Caco-2 (cell line): ENCODE results near the gene SPATS2L. TPM values are rescaled to one million over a fixed set of nuclear protein-coding genes. Genes with fewer than 3 reads are reported as not detected.

Experiments used
- BruUV-seq: library from RNA; stranded (reverse); fragments of 400-500 nt; replicated peaks from 2 replicates; lab custom pipeline; 2021; lab: Mats Ljungman, UMichigan
- CTCF ChIA-PET: fragments of 300-600 bp; sonication (Branson Sonifier 250); formaldehyde crosslinking; loops from one replicate; lab custom pipeline; 2022; ENCODE audit warnings: antibody characterized with exemption; lab: Charles Lee
- POLR2A ChIA-PET: fragments of 300-600 bp; sonication (Branson Sonifier 250); formaldehyde crosslinking; loops from one replicate; lab custom pipeline; 2022; ENCODE audit warnings: antibody characterized with exemption; lab: Charles Lee
- DNase-seq, 2 experiments: peaks; one replicate each; pipeline versions ENCODE4 v3.0.0 to v3.0.0-alpha.2; 2020 to 2022
- H3K27me3 ChIP-seq: replicated peaks from 2 replicates; pipeline ENCODE4 v1.6.0; 2011; ENCODE audit warnings: low read length; ENCODE audit not compliant: control insufficient read depth, insufficient read depth
- H3K36me3 ChIP-seq: 2 replicates; pipeline ENCODE4 v1.5.1; 2011; ENCODE audit warnings: low read length; ENCODE audit not compliant: control insufficient read depth, insufficient read depth
- H3K4me1 ChIP-seq: fragments of 250-450 bp; sonication (Bioruptor Pico); 2 replicates; pipeline ENCODE4 v1.5.1; 2020; ENCODE audit warnings: mild to moderate bottlenecking
- H3K4me3 ChIP-seq: 2 replicates; pipeline ENCODE4 v1.5.1; 2011; ENCODE audit warnings: low read depth, mild to moderate bottlenecking, control low read depth, low read length
- H3K9me3 ChIP-seq: fragments of 250-450 bp; sonication (Bioruptor Pico); 2 replicates; pipeline ENCODE4 v1.5.1; 2020; ENCODE audit warnings: mild to moderate bottlenecking, moderate library complexity
- H3K27ac Mint-ChIP-seq: one replicate; pipeline ENCODE4 v1.8.0; 2022; ENCODE audit warnings: mixed read lengths; ENCODE audit not compliant: unreplicated experiment
- H3K27me3 Mint-ChIP-seq: one replicate; pipeline ENCODE4 v1.8.0; 2022; ENCODE audit warnings: mixed read lengths; ENCODE audit not compliant: insufficient read depth, unreplicated experiment
- H3K36me3 Mint-ChIP-seq: one replicate; pipeline ENCODE4 v1.8.0; 2022; ENCODE audit warnings: mild to moderate bottlenecking, mixed read lengths; ENCODE audit not compliant: insufficient read depth, unreplicated experiment
- H3K4me1 Mint-ChIP-seq: one replicate; pipeline ENCODE4 v1.8.0; 2022; ENCODE audit warnings: low read depth, mixed read lengths; ENCODE audit not compliant: unreplicated experiment
- H3K4me3 Mint-ChIP-seq: one replicate; pipeline ENCODE4 v1.8.0; 2022; ENCODE audit warnings: mild to moderate bottlenecking, moderate library complexity, mixed read lengths; ENCODE audit not compliant: unreplicated experiment
- H3K9me3 Mint-ChIP-seq: one replicate; pipeline ENCODE4 v1.8.0; 2022; ENCODE audit warnings: mixed read lengths; ENCODE audit not compliant: unreplicated experiment
- CTCF ChIP-seq, 2 experiments: fragments of 200-600 bp in 1 of 2; IDR thresholded peaks; 1 replicate in 1 of 2; 2 replicates in 1 of 2; pipeline versions ENCODE4 v1.5.1 to v1.8.0; 2011 to 2022; ENCODE audit warnings: antibody characterized with exemption in 1 of 2, control low read depth in 1 of 2, inconsistent platforms in 1 of 2, low read depth in 1 of 2, low read length in 1 of 2, mild to moderate bottlenecking in 1 of 2, moderate library complexity in 1 of 2; ENCODE audit not compliant: insufficient read depth in 1 of 2, severe bottlenecking in 1 of 2, unreplicated experiment in 1 of 2
- intact Hi-C: fragments of 100-400 bp; cut with micrococcal nuclease; formaldehyde crosslinking; loops from one replicate; pipeline ENCODE4 v1.10.0; 2022; ENCODE audit not compliant: unreplicated experiment
- total RNA-seq: library from RNA; stranded (reverse); gene quantifications from 2 replicates; pipeline ENCODE4 v1.2.3, GENCODE V29; 2022

The SPATS2L gene
- total RNA-seq, 1 experiment from 2014 or later = 196 TPM

GRCh38 chr2:200378652-200379290, 72.3 kb downstream of the SPATS2L start:
- H3K4me1 Mint-ChIP-seq = peaks cover 84% of the 10 kb centered on the region
- H3K27ac Mint-ChIP-seq = peak overlapping the region; percentile 90
- CTCF ChIA-PET = no interaction called here

GRCh38 chr2:200379481-200380090, 73.1 kb downstream of the SPATS2L start:
- no peak for DNase-seq
- H3K36me3 Mint-ChIP-seq = peaks cover 64% of the 10 kb centered on the region
- Histone ChIP-seq H3K9me3 (no peaks in the 10 kb centered on the region), H3K27me3 (no peaks in the 10 kb centered on the region), H3K4me1 (peaks cover 74% of the 10 kb centered on the region), H3K4me3 (no peak overlapping the region), H3K36me3 (0 out of 2 replicates have a peak, but pooled peaks cover 2% of the 10 kb centered on the region)
- peaks cover 76% of the 10 kb centered on the region for H3K4me1 Mint-ChIP-seq
- intact Hi-C loops = no loop called here
- ChIA-PET CTCF (no interaction called here), POLR2A (no interaction called here)
- no peaks in the 10 kb centered on the region for H3K27me3 Mint-ChIP-seq
- no TSS peak for BruUV-seq
- H3K4me3 Mint-ChIP-seq = no peak overlapping the region
- no peaks in the 10 kb centered on the region for H3K9me3 Mint-ChIP-seq
- TF ChIP-seq CTCF (IDR thresholded peaks at IDR 0.05; ENCODE audit: insufficient read depth in 1 of 2, low read depth in 1 of 2, low read length in 1 of 2, severe bottlenecking in 1 of 2, unreplicated experiment in 1 of 2) = no peak
- peak overlapping the region; percentile 90 for H3K27ac Mint-ChIP-seq

More at GRCh38 chr2:200378652-200379290, 72.3 kb downstream of the SPATS2L start:
- Histone ChIP-seq H3K9me3 (no peaks in the 10 kb centered on the region), H3K36me3 (0 out of 2 replicates have a peak, but pooled peaks cover 2% of the 10 kb centered on the region), H3K4me3 (peak overlapping the region; percentile 8; the same call in 1 of the 2 replicates), H3K27me3 (no peaks in the 10 kb centered on the region), H3K4me1 (peaks cover 80% of the 10 kb centered on the region)
- H3K27me3 Mint-ChIP-seq = no peaks in the 10 kb centered on the region
- POLR2A ChIA-PET = no interaction called here
- peak overlapping the region; percentile 65 for H3K4me3 Mint-ChIP-seq
- TF ChIP-seq CTCF (IDR thresholded peaks at IDR 0.05; ENCODE audit: insufficient read depth in 1 of 2, low read depth in 1 of 2, low read length in 1 of 2, severe bottlenecking in 1 of 2, unreplicated experiment in 1 of 2) = no peak
- intact Hi-C loops = loop anchor here (1.0 kb wide), 1 partner anchor 11 kb away; no protein-coding TSS in a partner anchor
- no peaks in the 10 kb centered on the region for H3K9me3 Mint-ChIP-seq
- H3K36me3 Mint-ChIP-seq = peaks cover 71% of the 10 kb centered on the region
- BruUV-seq = no TSS peak
- DNase-seq = no peak

GRCh38 chr2:200380091-200380561, 73.6 kb downstream of the SPATS2L start:
- H3K4me3 ChIP-seq = no peak overlapping the region
- ChIA-PET CTCF (no interaction called here), POLR2A (no interaction called here)
- H3K27me3 ChIP-seq = no peaks in the 10 kb centered on the region
- no peak for DNase-seq
- H3K27ac Mint-ChIP-seq = peak overlapping the region; percentile 57
- H3K36me3 ChIP-seq = 0 out of 2 replicates have a peak, but pooled peaks cover 2% of the 10 kb centered on the region
- no peak overlapping the region for H3K4me3 Mint-ChIP-seq
- no TSS peak for BruUV-seq
- no peaks in the 10 kb centered on the region for H3K9me3 ChIP-seq
- H3K27me3 Mint-ChIP-seq = no peaks in the 10 kb centered on the region
- no peak for TF ChIP-seq CTCF (IDR thresholded peaks at IDR 0.05; ENCODE audit: insufficient read depth in 1 of 2, low read depth in 1 of 2, low read length in 1 of 2, severe bottlenecking in 1 of 2, unreplicated experiment in 1 of 2)
- intact Hi-C loops = no loop called here
- H3K4me1 ChIP-seq = peaks cover 68% of the 10 kb centered on the region
- no peaks in the 10 kb centered on the region for H3K9me3 Mint-ChIP-seq
- peaks cover 71% of the 10 kb centered on the region for H3K4me1 Mint-ChIP-seq
- H3K36me3 Mint-ChIP-seq = peaks cover 65% of the 10 kb centered on the region
